Right atrium auricular region (tissue), 2 donors: Measurements from ENCODE around the gene ATXN10. TPM values are rescaled to one million over a fixed set of nuclear protein-coding genes. Genes with fewer than 3 reads are reported as not detected.

Source experiments
- DNase-seq: peaks from one replicate; pipeline ENCODE4 v3.0.0-alpha.2; 2019; ENCODE audit warnings: low spot score
- H3K27ac ChIP-seq, 2 donors: fragments of 200-600 bp; sonication (generic); 1 replicate in 1 of 2; 2 replicates in 1 of 2; pipeline ENCODE4 v1.5.1; 2016 to 2019
- H3K27me3 ChIP-seq, 2 donors: fragments of 200-600 bp; sonication (generic); one replicate each; pipeline versions ENCODE4 v1.5.1 to v1.6.0; 2017 to 2019
- H3K36me3 ChIP-seq: fragments of 200-600 bp; sonication (generic); one replicate; pipeline ENCODE4 v1.5.1; 2016
- H3K4me1 ChIP-seq, 2 donors: fragments of 200-600 bp; sonication (generic); one replicate each; pipeline versions ENCODE4 v1.5.1 to v1.6.0; 2017 to 2019
- H3K4me3 ChIP-seq, 2 donors: fragments of 200-600 bp; sonication (generic); 1 replicate in 1 of 2; 2 replicates in 1 of 2; pipeline ENCODE4 v1.5.1; 2017 to 2019; ENCODE audit warnings: mild to moderate bottlenecking in 1 of 2, moderate library complexity in 1 of 2
- H3K9me3 ChIP-seq, 2 donors: fragments of 200-600 bp; sonication (generic); one replicate each; pipeline ENCODE4 v1.5.1; 2019
- total RNA-seq, 2 donors: library from RNA; depleted of rRNA; stranded (reverse); fragments of >200 nt; gene quantifications; one replicate each; pipeline ENCODE4 v1.1.0, GENCODE V29; 2016
- TF ChIP-seq, protein P1 (sequence below), 2 donors: fragments of 200-600 bp; sonication (generic); IDR thresholded peaks; one replicate each; pipeline ENCODE4 v1.5.1; 2019; ENCODE audit warnings: antibody characterized with exemption in 2 of 2

ATXN10 gene
- total RNA-seq, 2 donors from 2014 or later = 85.3 to 88.5 TPM

GRCh38 chr22:45645526-45646414, 25.9 kb upstream of the ATXN10 start:
- DNase-seq = peak; percentile 63
- H3K27me3 ChIP-seq = no peaks in the 10 kb centered on the region
- H3K4me3 ChIP-seq = no peak overlapping the region

GRCh38 chr22:45647532-45648225, 24.0 kb upstream of the ATXN10 start:
- Histone ChIP-seq H3K9me3 (no peaks in the 10 kb centered on the region), H3K36me3 (no peaks in the 10 kb centered on the region), H3K4me3 (no peak overlapping the region), H3K27me3 (no peaks in the 10 kb centered on the region), H3K4me1 (peaks cover 0 to 8% of the 10 kb centered on the region in 2 donors), H3K27ac (no peak overlapping the region)
- no peak for DNase-seq
- TF ChIP-seq, protein P1, sequence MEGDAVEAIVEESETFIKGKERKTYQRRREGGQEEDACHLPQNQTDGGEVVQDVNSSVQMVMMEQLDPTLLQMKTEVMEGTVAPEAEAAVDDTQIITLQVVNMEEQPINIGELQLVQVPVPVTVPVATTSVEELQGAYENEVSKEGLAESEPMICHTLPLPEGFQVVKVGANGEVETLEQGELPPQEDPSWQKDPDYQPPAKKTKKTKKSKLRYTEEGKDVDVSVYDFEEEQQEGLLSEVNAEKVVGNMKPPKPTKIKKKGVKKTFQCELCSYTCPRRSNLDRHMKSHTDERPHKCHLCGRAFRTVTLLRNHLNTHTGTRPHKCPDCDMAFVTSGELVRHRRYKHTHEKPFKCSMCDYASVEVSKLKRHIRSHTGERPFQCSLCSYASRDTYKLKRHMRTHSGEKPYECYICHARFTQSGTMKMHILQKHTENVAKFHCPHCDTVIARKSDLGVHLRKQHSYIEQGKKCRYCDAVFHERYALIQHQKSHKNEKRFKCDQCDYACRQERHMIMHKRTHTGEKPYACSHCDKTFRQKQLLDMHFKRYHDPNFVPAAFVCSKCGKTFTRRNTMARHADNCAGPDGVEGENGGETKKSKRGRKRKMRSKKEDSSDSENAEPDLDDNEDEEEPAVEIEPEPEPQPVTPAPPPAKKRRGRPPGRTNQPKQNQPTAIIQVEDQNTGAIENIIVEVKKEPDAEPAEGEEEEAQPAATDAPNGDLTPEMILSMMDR (IDR thresholded peaks at IDR 0.05) = no peak

More at GRCh38 chr22:45645526-45646414, 25.9 kb upstream of the ATXN10 start:
- TF ChIP-seq, protein P1 (IDR thresholded peaks at IDR 0.05) = peak; percentile 90 to 98
- Histone ChIP-seq H3K36me3 (no peaks in the 10 kb centered on the region), H3K4me1 (peaks cover 0 to 8% of the 10 kb centered on the region in 2 donors), H3K27ac (no peak overlapping the region), H3K9me3 (no peaks in the 10 kb centered on the region)

DNA sequence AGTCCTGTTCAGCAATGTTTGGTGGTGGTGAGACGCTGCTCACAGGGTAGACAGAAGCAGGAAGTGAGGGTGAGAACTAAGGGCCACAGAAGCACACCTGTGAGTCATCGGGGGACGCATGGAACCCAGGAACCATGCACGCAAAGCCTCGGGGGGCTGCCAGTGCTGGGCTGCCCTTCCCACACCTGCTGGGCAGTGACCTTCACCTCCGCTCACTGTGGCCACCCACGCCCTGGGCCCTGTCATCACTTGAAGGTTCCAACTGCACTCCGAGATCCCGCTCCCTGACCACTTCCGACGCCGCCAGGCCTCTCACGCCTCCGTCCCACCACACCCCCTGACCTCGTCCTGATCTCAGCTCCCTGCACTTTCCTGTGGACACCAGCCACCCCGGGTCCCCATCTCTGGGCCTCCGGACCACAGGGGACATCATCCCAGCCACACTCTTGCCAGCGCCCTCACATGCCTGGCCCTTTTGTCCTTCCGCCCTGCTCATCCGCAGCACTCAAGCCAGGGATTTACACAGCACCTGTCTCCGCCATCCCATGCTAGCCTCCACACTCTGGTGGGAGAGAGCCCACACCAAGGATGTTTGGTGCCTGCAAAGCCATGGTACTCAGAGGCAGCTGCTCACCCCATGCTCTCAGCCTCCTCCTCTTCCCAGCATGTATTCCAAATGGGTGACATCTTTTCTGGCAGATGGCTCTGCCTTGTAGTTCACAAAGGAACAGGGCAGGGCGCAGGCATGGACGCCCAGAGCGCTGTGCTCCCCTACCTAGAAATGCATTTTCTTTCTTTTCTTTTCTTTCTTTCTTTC, 23.1 kb upstream of the ATXN10 start:
- no peak overlapping the region for H3K27ac ChIP-seq
- no peak for DNase-seq
- peaks cover 0 to 8% of the 10 kb centered on the region in 2 donors for H3K4me1 ChIP-seq
- H3K27me3 ChIP-seq = no peaks in the 10 kb centered on the region
- no peaks in the 10 kb centered on the region for H3K36me3 ChIP-seq
- no peaks in the 10 kb centered on the region for H3K9me3 ChIP-seq
- TF ChIP-seq, protein P1 (IDR thresholded peaks at IDR 0.05) = no peak
- no peak overlapping the region for H3K4me3 ChIP-seq

DNA sequence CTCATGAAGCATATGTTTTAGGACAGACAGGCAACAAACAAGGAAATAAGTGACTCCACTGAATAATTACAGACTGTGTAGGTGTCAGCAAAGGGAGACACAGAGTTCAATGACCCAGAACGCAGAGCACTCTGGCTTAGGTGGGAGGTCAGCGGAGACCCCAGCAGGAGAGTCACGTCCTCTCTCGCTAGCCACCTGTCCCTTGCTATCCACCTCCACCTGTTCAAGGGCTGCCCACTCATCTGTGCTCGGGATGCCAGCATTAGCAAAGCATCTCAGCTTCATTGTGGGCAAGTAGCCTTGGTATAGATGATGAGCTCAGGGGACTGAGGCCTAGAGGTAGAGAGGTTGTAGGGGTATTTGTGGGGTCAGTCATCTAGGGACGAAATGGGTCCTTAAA, 21.8 kb upstream of the ATXN10 start:
- Histone ChIP-seq H3K4me3 (no peak overlapping the region), H3K27ac (no peak overlapping the region), H3K9me3 (no peaks in the 10 kb centered on the region), H3K27me3 (no peaks in the 10 kb centered on the region), H3K36me3 (no peaks in the 10 kb centered on the region), H3K4me1 (peaks cover 0 to 8% of the 10 kb centered on the region in 2 donors)
- no peak for DNase-seq
- TF ChIP-seq, protein P1 (IDR thresholded peaks at IDR 0.05) = no peak

DNA sequence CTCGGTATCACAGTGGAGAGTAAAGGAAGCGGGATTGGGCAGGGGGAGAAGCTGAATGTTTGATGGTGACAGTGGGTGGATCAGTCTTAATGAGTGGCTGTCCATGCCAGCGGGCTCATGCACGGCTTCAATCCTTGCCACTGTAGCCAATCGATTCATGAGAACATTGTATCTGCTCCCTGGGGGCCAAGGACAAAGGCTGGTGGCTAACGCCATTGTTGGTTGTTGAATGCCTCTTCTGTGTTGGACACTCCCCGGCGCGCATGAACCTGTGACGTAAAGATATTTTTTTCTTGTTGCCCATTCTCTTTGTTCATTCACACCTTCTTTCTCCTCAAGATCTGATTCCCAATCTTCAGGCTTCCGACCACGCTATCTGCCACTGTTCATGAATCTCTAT, 20.9 kb upstream of the ATXN10 start:
- Histone ChIP-seq H3K4me1 (peaks cover 0 to 2% of the 10 kb centered on the region in 2 donors), H3K27ac (no peak overlapping the region), H3K9me3 (no peaks in the 10 kb centered on the region), H3K27me3 (no peaks in the 10 kb centered on the region), H3K4me3 (no peak overlapping the region), H3K36me3 (no peaks in the 10 kb centered on the region)
- TF ChIP-seq, protein P1 (IDR thresholded peaks at IDR 0.05) = no peak
- no peak for DNase-seq
